ENCODE data around the gene RNASE7. TPM values are rescaled to one million over a fixed set of nuclear protein-coding genes. Genes with fewer than 3 reads are reported as not detected.

Gene RNASE7
- total RNA-seq, 2 donors from 2014 or later, result not detected

DNA sequence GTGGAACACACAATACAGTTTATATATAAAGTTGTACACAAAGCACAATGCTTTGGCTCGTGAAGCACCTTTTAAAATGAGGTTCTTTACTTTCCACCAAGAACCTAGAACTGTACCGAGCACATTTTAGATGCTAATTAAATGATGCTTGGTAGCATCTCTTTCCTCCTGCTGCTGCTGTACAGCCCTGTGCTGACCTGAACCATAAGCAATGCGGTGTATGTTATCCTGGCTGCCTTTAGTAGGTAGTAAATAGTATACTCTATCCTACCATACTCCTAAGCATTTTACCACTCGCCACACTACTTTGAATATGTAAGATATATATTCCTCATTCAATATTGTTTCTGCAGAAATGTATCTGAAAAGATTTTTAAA, 12.6 kb downstream of the RNASE7 start:
- ATAC-seq (no peak), DNase-seq (ENCODE audit: low spot score in 2 of 2) (no peak)
- Mint-ChIP-seq H3K9me3 (no peaks in the 10 kb centered on the region), H3K36me3 (no peaks in the 10 kb centered on the region), H3K27ac (no peak overlapping the region)

DNA sequence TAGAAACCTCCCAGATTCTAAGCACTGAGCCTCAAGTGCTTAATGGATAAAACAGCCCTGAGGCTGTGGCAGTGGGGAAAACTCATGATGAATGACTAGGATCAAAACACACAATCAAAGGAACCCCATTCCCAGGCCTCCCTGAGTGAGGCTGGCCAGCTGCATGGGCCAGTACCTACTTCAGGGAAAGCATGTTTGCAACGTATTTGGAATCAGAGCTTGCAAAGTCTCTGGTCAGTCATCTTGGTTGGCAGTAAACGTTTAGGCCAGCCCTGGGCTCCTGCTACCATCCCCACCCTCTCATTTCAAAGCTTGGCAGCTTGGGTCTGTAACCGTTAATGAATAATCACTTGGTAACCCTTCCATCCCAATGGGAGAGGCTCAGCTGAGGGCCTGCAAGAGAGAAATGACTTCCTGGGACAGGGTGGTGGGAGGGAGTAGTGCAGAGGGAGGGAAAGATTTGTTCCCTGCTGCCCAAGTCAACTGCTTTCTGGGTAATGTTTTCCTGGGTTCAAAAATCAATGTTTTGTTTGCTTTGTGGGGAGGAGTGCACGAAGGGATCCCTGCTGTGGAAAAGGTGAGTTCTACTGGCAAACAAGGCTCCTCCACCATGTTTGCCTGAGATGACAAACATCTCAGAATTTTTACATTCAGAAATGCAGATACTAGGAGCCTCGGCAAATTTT, 13.4 kb downstream of the RNASE7 start:
- DNase-seq (ENCODE audit: low spot score in 2 of 2) (no peak), ATAC-seq (no peak)
- no peaks in the 10 kb centered on the region for H3K36me3 Mint-ChIP-seq
- no peaks in the 10 kb centered on the region for H3K9me3 Mint-ChIP-seq
- no peak overlapping the region for H3K27ac Mint-ChIP-seq

DNA sequence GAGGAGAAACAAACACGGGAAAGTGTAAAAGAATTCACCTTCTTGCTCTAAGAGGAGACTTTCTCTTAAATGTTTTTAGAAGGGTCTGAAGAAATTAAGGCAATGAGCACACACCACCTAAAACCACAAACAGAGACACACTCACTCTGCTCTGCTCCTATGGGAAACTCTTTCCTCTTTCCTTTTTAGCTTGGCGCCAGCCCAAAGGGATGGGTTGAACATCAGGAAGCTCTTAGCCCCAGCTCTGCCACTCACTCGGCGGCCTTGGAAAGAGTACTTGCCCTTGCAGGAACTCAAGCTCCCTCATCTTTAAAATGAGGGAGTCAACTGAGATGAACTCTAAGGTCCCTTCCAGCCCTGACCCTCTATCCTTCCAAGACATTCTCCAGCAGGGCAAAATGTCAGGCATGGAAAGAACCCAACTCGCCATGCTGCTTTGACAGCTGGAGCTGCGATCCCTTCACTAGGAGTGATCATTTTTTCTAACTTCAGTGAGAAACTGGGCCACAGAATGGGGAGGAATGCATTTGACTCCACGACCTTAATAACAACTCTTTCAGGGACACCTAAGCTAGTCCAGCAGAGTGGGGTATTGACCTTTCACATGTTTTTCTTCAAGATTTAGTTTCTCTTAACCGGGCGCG, 14.5 kb downstream of the RNASE7 start:
- no peak for DNase-seq (ENCODE audit: low spot score in 2 of 2)
- Mint-ChIP-seq H3K9me3 (no peaks in the 10 kb centered on the region), H3K27ac (no peak overlapping the region), H3K36me3 (no peaks in the 10 kb centered on the region)
- ATAC-seq, result no peak

DNA sequence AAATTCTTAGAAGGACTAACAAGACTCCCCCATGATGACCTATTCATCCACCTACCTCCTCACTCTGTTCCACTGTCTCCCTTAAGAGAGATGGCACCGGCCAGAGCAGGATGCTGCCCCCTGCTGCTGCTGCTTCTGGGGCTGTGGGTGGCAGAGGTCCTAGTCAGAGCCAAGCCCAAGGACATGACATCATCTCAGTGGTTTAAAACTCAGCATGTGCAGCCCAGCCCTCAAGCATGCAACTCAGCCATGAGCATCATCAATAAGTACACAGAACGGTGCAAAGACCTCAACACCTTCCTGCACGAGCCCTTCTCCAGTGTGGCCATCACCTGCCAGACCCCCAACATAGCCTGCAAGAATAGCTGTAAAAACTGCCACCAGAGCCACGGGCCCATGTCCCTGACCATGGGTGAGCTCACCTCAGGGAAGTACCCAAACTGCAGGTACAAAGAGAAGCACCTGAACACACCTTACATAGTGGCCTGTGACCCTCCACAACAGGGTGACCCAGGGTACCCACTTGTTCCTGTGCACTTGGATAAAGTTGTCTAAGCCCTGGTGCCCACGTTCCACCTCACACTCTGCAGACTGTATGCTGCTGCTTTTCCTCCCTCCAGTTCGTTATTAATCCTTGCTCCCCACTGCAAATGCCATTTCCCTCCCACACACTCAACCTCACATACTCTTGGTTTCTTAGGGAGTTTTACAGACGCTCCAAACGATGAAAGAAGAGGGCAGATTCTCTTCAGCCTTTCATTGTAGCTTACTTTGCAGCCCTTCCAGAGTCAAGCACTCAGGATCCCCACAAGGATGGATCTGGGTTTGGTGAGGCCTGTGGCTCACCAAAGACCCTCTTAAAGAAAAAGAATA, 15.9 kb downstream of the RNASE7 start, which contains the start of gene RNASE8:
Gene RNASE8 (plus strand): TSS at position 20 of the 873 bp plus-strand sequence. CDS start 71 bp downstream, at position 91.
- DNase-seq (ENCODE audit: low spot score in 2 of 2) (no peak), ATAC-seq (peak; percentile 36 to 38)
- H3K27ac Mint-ChIP-seq, result no peak within 1 kb of the TSS
- no peaks in the 10 kb centered on the region for H3K36me3 Mint-ChIP-seq
- no peaks in the 10 kb centered on the region for H3K9me3 Mint-ChIP-seq

DNA sequence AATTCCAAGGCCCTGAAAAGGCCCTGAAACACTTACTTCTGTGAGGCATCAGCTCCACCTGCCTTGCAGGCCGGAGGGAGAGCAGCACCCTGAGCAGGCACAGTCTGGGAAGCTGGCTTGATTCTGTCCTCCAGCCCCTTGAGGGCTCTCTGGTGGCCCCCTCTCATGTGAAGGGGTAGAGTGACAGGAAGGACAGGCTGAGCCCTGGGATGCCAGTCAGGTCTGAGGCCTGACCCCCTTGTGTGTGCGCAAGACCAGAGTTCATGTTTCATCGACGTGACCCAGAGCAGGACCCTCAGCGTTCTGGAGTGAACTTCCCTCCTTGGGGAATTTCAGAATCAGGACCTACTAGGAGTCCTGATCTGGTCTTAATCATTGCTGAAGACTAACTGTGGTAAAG, 16.7 kb downstream of the RNASE7 start:
- DNase-seq (ENCODE audit: low spot score in 2 of 2), result no peak
- no peak for ATAC-seq
- no peaks in the 10 kb centered on the region for H3K9me3 Mint-ChIP-seq

DNA sequence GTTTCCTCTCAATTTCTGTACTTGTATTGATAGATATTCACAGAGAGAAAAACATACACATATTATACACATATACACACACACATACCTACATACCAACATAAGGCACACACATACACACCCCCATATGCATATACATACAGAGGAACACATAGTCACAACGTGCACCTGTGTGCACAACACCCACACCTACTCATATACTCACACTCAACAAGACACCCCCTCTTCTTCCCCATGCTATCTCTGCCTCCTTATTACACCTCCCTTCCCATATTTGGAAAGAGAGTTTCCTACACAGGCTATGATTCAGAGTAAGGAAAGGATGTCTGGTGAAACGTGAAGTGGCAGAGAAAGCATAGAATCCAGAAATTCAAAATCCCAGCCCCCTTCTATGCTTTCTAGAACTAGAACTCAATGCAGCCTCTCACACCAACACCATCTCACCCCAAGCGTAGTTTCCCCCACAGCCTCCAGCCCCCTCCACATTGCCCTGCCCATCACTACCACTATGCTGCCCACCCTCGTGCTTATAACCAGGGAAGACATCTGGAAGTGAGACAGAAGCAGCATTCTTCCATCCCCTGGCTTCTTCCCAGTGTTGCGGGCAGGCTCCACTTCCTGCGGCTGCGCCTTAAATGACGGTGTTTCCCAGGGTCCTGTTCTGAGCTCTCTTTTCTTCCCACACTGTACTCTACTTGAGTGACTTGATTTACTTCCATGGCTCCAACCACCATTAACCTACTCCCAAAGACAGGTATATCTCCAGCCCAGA, 17.9 kb downstream of the RNASE7 start:
- no peak for ATAC-seq
- Mint-ChIP-seq H3K27ac (no peak overlapping the region), H3K36me3 (no peaks in the 10 kb centered on the region), H3K9me3 (no peaks in the 10 kb centered on the region)
- no peak for DNase-seq (ENCODE audit: low spot score in 2 of 2)

More for the DNA sequence above, 16.7 kb downstream of the RNASE7 start:
- Mint-ChIP-seq H3K36me3 (no peaks in the 10 kb centered on the region), H3K27ac (no peak overlapping the region)

DNA sequence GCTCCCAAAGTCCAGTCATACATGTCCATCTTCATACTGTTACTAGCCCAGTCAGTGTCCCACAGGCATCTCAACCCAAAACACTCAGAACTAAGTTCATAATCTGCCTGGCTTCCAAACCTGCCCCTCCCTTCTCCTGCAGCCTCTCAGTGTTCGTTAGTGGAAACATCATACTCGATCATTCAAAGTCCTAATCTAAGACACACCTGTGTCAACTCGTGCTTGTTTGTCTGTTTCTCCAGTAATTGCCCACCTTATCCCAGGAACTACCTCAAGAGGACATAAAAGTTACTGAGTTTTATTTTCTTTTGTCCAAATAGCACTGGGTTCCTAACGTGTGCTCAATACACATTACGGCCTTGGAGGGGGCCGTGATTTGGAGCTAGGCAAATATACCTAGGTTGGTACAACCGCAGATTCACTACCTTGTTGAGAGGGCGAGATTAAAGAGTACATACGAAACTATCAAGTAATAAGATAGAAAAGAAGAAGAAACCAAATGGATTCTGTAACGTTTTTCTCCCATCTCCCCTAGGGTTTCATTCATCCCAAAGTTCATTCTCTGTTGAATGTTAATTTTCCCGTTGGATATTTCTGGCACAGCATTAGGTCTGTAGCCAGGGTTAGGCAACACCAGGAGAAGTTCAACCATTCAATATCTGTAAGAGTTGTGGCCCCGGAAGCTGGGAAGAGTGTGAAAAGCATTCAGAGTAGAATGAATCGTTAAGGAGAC, 18.6 kb downstream of the RNASE7 start:
- DNase-seq (ENCODE audit: low spot score in 2 of 2) (no peak), ATAC-seq (no peak)
- Mint-ChIP-seq H3K9me3 (no peaks in the 10 kb centered on the region), H3K27ac (no peak overlapping the region), H3K36me3 (no peaks in the 10 kb centered on the region)

DNA sequence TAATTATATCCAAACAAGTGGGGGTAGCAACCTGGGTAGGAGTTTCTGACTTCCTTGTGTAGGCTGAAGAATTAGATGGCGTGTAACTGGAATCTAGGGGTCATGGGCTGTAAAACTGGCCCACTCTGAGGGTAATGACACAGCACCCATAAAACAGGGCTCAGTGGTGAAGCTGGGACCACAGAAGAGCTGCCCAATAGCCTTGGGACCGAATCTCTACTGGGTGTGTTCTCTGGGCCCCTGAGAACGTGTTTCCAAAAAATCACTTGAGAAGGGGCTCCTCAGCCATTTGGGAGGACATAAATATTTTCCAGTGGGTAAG, 19.1 kb downstream of the RNASE7 start:
- DNase-seq (ENCODE audit: low spot score in 2 of 2) (no peak), ATAC-seq (no peak)
- Mint-ChIP-seq H3K27ac (no peak overlapping the region), H3K36me3 (no peaks in the 10 kb centered on the region), H3K9me3 (no peaks in the 10 kb centered on the region)

DNA sequence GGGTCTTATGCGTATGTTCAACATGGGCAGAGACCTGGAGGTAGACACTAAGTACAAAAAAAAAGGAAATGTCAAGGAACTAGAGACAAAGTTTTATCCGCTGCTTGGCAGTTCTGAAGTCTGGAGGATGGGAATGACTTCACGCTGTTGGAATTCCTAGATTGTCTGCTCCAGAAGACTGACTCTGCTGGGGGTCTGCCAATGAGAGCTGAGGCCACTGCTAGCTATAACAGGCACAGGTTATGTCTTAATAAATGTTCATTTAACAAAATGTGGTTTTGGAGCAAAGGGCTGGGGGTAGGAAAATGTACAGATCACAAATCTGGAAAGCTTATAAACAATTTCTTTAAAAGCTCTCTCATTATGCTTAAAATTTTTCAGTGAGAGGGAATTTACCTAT, 21.3 kb downstream of the RNASE7 start:
- Mint-ChIP-seq H3K27ac (no peak overlapping the region), H3K9me3 (no peaks in the 10 kb centered on the region), H3K36me3 (no peaks in the 10 kb centered on the region)
- DNase-seq (ENCODE audit: low spot score in 2 of 2), result no peak
- ATAC-seq, result no peak

DNA sequence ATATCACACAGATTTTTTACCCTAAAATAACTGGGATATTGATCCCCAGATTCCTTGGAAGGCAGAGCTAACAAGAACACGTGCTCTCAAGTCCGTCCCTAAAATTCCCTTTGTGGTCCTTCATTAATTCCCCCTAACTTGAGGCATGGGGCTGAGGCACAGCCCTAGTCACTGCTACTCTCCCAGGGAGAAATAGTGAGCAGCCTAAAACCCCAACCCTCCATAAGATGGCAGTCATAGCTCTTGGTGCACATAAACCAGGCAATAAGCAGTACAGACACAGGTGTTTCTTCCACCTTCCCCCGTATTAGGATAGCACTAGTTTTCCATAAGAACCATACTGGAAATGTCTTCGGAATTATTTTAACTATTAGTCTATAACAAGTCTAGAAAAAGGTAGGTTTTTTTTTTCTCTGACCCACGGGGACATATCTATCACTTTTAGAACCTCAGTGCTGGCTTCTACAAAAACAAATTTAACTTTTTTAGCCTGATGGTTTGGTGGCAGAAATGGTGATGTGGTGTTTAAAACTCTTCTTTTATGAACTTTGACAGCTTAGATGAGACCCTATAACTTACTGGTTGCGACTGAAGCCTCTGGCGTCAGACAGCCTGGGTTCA, 24.8 kb downstream of the RNASE7 start:
- DNase-seq (ENCODE audit: low spot score in 2 of 2), result no peak
- Mint-ChIP-seq H3K27ac (no peak overlapping the region), H3K9me3 (no peaks in the 10 kb centered on the region), H3K36me3 (no peaks in the 10 kb centered on the region)
- ATAC-seq, result no peak

DNA sequence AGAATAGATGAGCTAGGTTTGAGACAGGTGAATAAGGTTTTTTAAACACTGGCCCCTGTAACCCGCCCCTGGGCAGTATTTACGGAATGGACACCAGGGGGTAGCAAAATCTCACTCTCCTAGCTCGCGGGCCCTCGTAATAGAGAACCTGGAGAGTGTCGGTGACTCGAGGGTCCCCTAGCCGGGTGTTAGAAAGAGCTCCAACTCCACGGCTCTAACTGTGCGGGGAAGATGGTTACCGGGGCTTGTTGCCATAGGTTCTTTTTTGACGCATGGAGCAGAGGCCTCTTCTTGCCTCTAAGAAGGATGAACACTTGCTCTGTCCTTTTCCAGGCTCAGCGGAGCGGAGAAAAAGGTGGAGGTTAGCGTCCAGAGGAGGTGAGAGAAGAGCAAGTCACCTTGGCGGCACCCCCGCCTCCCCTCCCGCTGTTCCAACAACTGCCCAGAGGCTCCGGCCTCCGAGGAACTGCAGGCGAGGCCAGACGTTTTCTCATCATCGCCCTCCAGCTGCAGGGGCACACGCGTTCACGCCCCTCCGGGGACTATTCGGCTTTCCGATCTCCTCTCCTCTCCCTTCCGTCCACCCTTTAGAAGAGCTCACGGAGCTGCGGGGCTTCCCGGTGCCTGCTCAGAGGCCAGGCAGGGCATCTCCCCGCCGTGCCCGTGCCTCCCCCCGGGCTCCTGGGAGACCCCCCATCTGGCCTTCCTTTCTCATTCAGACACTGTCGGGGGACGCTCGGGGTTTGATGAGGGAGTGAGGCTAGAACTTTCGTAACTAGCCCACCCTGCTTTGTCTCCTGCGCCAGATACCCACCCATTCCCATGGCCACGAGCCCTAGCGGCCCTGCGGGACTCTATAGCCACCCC, 26.6 kb downstream of the RNASE7 start:
- H3K27ac Mint-ChIP-seq, result no peak overlapping the region
- no peaks in the 10 kb centered on the region for H3K36me3 Mint-ChIP-seq
- DNase-seq (ENCODE audit: low spot score in 2 of 2), result peak in 1 of 2 donors; percentile 47
- ATAC-seq, result peak; percentile 33 to 69
- no peaks in the 10 kb centered on the region for H3K9me3 Mint-ChIP-seq

DNA sequence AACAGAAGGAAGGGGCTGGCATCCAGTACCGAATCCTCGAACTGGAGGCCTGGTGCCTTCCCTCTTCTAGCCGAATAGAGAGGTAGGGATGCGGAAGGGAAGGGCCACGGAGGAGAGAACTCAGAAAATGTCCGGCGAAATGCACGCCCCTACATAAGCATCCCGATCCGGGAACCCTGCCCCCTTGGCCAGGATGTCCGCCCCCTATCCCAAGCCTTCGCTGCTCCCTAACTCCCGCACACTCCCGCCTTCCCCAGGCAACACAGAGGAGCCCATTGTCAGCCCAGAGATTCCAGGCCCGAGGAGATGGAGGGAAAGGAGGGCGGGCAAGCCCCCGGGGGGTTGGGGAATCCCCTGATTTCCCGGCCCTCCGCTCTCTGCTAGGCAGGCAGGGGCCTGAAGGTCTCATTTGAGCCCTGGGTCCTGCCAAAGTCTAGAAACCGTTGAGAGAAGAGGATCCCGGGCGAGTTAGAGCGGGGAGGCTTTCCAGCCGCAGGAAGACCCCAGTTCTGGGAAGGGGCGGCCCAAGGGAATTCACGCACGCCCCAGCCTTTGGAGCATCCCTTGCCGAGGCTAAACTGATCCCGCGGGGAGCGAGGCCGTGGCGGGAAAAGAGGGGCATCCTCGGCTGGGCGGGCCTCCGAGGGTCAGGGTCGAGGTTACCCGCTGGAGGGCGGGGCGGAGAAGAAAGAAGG, 27.4 kb downstream of the RNASE7 start:
- Mint-ChIP-seq H3K27ac (no peak overlapping the region), H3K36me3 (no peaks in the 10 kb centered on the region), H3K9me3 (no peaks in the 10 kb centered on the region)
- no peak for ATAC-seq
- no peak for DNase-seq (ENCODE audit: low spot score in 2 of 2)

DNA sequence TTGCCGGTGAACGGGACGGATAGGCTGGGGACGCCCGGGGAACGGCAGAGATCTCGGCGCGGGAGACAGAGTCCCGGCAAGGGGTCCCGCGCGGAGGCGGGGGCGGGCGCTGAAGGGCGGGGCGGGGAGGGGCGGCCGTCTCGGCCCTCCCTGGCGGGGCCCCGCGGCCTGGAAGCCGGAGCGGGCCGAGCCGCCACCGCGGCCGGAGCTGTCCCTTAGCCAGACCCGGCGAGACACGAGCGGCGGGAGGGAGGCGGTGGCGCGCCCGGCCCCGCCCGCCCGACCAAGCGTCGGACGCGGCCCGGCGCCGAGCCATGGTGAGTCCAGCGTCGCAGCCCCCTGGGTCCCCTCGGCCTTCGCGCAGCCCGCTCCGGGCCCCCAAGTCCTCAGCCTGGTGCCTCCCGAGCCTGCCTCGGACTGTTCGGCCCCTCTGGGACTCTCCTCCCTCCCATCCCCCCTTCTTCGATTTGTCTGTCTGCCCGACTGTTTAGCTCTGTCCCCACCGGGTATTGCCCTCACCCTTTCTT, 28.0 kb downstream of the RNASE7 start, which contains the start of gene ARHGEF40:
Gene ARHGEF40 (plus strand): TSS at position 222 of the 527 bp plus-strand sequence. CDS start 93 bp downstream, at position 315.
- Mint-ChIP-seq H3K36me3 (no peaks in the 10 kb centered on the region), H3K27ac (peak within 1 kb of the TSS in 1 of 2 donors; percentile 31), H3K9me3 (no peaks in the 10 kb centered on the region)
- DNase-seq (ENCODE audit: low spot score in 2 of 2), result no peak
- ATAC-seq, result peak in 1 of 2 donors; percentile 12

DNA sequence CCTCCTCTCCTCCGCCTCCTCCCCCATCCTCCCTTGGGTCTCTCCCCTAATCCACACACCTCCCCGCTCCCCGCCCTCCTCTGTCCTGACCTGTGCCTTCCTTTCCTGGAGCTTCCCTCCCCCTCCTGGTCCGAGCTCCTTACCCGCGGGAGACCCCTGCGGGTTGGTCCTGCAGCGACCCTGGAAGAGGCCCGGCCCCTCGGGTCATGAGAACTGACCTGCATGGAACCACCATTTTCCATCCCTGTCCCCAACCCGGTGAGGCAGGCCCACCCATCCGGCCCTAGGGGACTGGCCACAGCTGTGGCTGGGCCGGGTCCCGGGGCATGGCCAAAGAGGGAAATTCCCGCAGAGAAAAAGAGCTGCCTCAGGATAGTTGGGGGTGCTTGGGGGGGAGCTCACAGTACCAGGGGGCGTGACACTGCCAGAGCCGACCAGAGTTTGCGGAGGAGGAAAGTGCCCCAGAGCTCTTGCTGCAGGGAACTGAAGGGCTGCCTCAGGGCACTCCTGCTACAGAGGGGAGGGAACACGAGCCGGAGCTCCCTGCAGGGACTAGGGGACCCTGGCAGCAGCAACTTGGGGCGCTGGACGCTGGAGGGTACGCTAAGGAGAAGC, 28.6 kb downstream of the RNASE7 start:
- peak overlapping the region in 1 of 2 donors; percentile 31 for H3K27ac Mint-ChIP-seq
- no peaks in the 10 kb centered on the region for H3K9me3 Mint-ChIP-seq
- peak; percentile 6 to 31 for ATAC-seq
- no peaks in the 10 kb centered on the region for H3K36me3 Mint-ChIP-seq
- no peak for DNase-seq (ENCODE audit: low spot score in 2 of 2)

Data from activated naive CD4-positive, alpha-beta T cell treated with anti-CD3 and anti-CD28 coated beads, Interleukin-2, amount 50 U/mL, for 72 hours (primary cell).